HG02642 (cell line): ENCODE measurements around the gene MUC5AC.

Experiments
- ATAC-seq: cut with Tn5 transposase; IDR thresholded peaks from one replicate; pipeline ENCODE4 v1.9.1; 2021; ENCODE audit warnings: mild to moderate bottlenecking; ENCODE audit not compliant: unreplicated experiment, poor library complexity

MUC5AC gene

GRCh38 chr11:1221848-1222311 lies 64.1 kb downstream of the MUC5AC start:
- no peak for ATAC-seq

GRCh38 chr11:1222491-1223345 lies 65.0 kb downstream of the MUC5AC start, which contains the start of gene MUC5B:
MUC5B (plus strand) TSS chr11:1223066; CDS start chr11:1223124, 58 bp downstream.
- ATAC-seq = no peak

- no peak for ATAC-seq
Observed at GRCh38 chr11:1223346-1224110, 65.8 kb downstream of the MUC5AC start.

GRCh38 chr11:1224111-1224490 lies 66.3 kb downstream of the MUC5AC start:
- no peak for ATAC-seq

- ATAC-seq = no peak
Observed at GRCh38 chr11:1224491-1225385, 67.0 kb downstream of the MUC5AC start.

GRCh38 chr11:1225386-1226225 lies 67.9 kb downstream of the MUC5AC start:
- ATAC-seq = no peak

- no peak for ATAC-seq
Observed at GRCh38 chr11:1226226-1226985, 68.7 kb downstream of the MUC5AC start.

- ATAC-seq = no peak
Observed at GRCh38 chr11:1226986-1227550, 69.3 kb downstream of the MUC5AC start.

GRCh38 chr11:1227551-1228100 lies 69.9 kb downstream of the MUC5AC start:
- no peak for ATAC-seq

GRCh38 chr11:1228101-1228821 lies 70.5 kb downstream of the MUC5AC start:
- ATAC-seq = no peak

GRCh38 chr11:1228921-1229451 lies 71.2 kb downstream of the MUC5AC start:
- ATAC-seq = no peak

GRCh38 chr11:1229471-1230120 lies 71.8 kb downstream of the MUC5AC start:
- no peak for ATAC-seq

- no peak for ATAC-seq
Observed at GRCh38 chr11:1230121-1230455, 72.3 kb downstream of the MUC5AC start.

GRCh38 chr11:1230456-1231395 lies 73.0 kb downstream of the MUC5AC start:
- ATAC-seq = no peak

- no peak for ATAC-seq
Observed at GRCh38 chr11:1231396-1232020, 73.8 kb downstream of the MUC5AC start.
